SKM-1 (cell line): ENCODE results near the gene COG8.
A peak's percentile ranks its signal among the peaks of the same experiment; 100 is the strongest.
"Not testable (repeated sequence)": the region's sequence is repeated elsewhere in the genome, so short reads cannot be mapped to it uniquely, and the experiment has no call there.

Experiments used
- DNase-seq: peaks from one replicate; lab custom pipeline; 2025; ENCODE audit not compliant: unreplicated experiment; lab: John Stamatoyannopoulos, UW

The COG8 gene

GRCh38 chr16:69294051-69294450, 45.3 kb downstream of the COG8 start:
- no peak for DNase-seq

- no peak for DNase-seq
Observed at GRCh38 chr16:69293401-69293800, 46.0 kb downstream of the COG8 start.

GRCh38 chr16:69291657-69292056, 47.7 kb downstream of the COG8 start:
- DNase-seq = not testable (repeated sequence)

GRCh38 chr16:69286941-69287713, 52.2 kb downstream of the COG8 start:
- DNase-seq = peak; percentile 24

GRCh38 chr16:69285240-69285639, 54.1 kb downstream of the COG8 start:
- no peak for DNase-seq

GRCh38 chr16:69283851-69284250, 55.5 kb downstream of the COG8 start:
- DNase-seq = no peak

GRCh38 chr16:69277413-69277812, 62.0 kb downstream of the COG8 start:
- DNase-seq = no peak
